HepG2 (cell line): ENCODE data around the gene SLC25A19. TPM values are rescaled to one million over a fixed set of nuclear protein-coding genes. Genes with fewer than 3 reads are reported as not detected.

ENCODE experiments used
- ATAC-seq: fragments of 200-7000 bp; cut with Tn5 transposase; 3 replicates; pipeline ENCODE4 v1.9.1; 2020; ENCODE audit warnings: mild to moderate bottlenecking, moderate library complexity
- BruUV-seq: library from RNA; stranded (reverse); fragments of 400-500 nt; replicated peaks from 2 replicates; lab custom pipeline; 2021; lab: Mats Ljungman, UMichigan
- CTCF ChIA-PET: fragments of 300-600 bp; formaldehyde crosslinking; extraction: SDS; loops from one replicate; lab custom pipeline; 2021; ENCODE audit warnings: low total read pairs, inconsistent platforms, low intra/inter-chr PET ratio; lab: Yijun Ruan, JAX
- POLR2A ChIA-PET: fragments of 350-600 bp; sonication (Branson Sonifier 250); formaldehyde crosslinking; loops from one replicate; lab custom pipeline; 2020; ENCODE audit warnings: antibody characterized with exemption, inconsistent platforms; lab: Yijun Ruan, JAX
- DNase-seq: peaks from one replicate; pipeline ENCODE4 v3.0.0-alpha.2; 2015; ENCODE audit warnings: low spot score
- FAIRE-seq: peaks from 3 replicates; lab custom pipeline; 2011; peaks lifted over from hg19 to GRCh38; lab: Jason Lieb, UNC
- H2AFZ ChIP-seq: one replicate; pipeline ENCODE4 v1.6.1; 2011; ENCODE audit warnings: low read length, inconsistent platforms
- H3K27ac ChIP-seq: fragments of 300-600 bp; 3 replicates; pipeline ENCODE4 v1.8.0; 2011; ENCODE audit warnings: mixed run types, mild to moderate bottlenecking, mixed read lengths, low read length, inconsistent platforms; ENCODE audit not compliant: insufficient read depth; ENCODE audit errors: extremely low read length
- H3K27me3 ChIP-seq, 2 experiments: fragments of 200-600 bp in 1 of 2; 2 replicates in 1 of 2; 3 replicates in 1 of 2; pipeline versions ENCODE4 v1.6.0 to v1.8.0; 2011; ENCODE audit warnings: low read length in 2 of 2, mild to moderate bottlenecking in 2 of 2, moderate library complexity in 2 of 2, inconsistent platforms in 1 of 2; ENCODE audit not compliant: insufficient read depth in 2 of 2, control insufficient read depth in 1 of 2
- H3K36me3 ChIP-seq, 2 experiments: fragments of 200-600 bp in 1 of 2; replicated peaks in 1 of 2; 2 replicates in 1 of 2; 3 replicates in 1 of 2; pipeline versions ENCODE4 v1.5.1 to v1.8.0; 2011; ENCODE audit warnings: low read length in 2 of 2, inconsistent platforms in 1 of 2; ENCODE audit not compliant: insufficient read depth in 2 of 2, control insufficient read depth in 1 of 2
- H3K4me1 ChIP-seq: 2 replicates; pipeline ENCODE4 v1.5.1; 2012; ENCODE audit warnings: low read length, inconsistent platforms; ENCODE audit not compliant: insufficient read depth
- H3K4me2 ChIP-seq: 2 replicates; pipeline ENCODE4 v1.6.0; 2011; ENCODE audit warnings: low read depth, low read length, inconsistent platforms
- H3K4me3 ChIP-seq, 3 experiments: fragments of 200-600 bp in 1 of 3; sonication (generic), shearing (Covaris generic) in 1 of 3; replicated peaks in 1 of 3; 2 replicates each; pipeline ENCODE4 v1.5.1; 2011 to 2016; ENCODE audit warnings: low read length in 3 of 3, inconsistent platforms in 2 of 3, low read depth in 2 of 3, mild to moderate bottlenecking in 2 of 3, control low read depth in 1 of 3, mixed read lengths in 1 of 3; ENCODE audit not compliant: insufficient read depth in 1 of 3
- H3K79me2 ChIP-seq: one replicate; pipeline ENCODE4 v1.6.1; 2011; ENCODE audit warnings: low read length, inconsistent platforms; ENCODE audit not compliant: insufficient read depth
- H3K9ac ChIP-seq: 2 replicates; pipeline ENCODE4 v1.6.0; 2011; ENCODE audit warnings: mild to moderate bottlenecking, low read depth, low read length, inconsistent platforms; ENCODE audit not compliant: insufficient read depth
- H3K9me3 ChIP-seq: 2 replicates; pipeline ENCODE4 v1.5.1; 2012; ENCODE audit warnings: mild to moderate bottlenecking, low read length
- H4K20me1 ChIP-seq: 2 replicates; pipeline ENCODE4 v1.6.0; 2011; ENCODE audit warnings: inconsistent platforms, mild to moderate bottlenecking, low read length, moderate library complexity; ENCODE audit not compliant: insufficient read depth
- AGO1 ChIP-seq: fragments of 200-400 bp; formaldehyde crosslinking; IDR thresholded peaks from 2 replicates; pipeline ENCODE4 v1.6.1; 2017; ENCODE audit warnings: mild to moderate bottlenecking, low read depth, low read length, moderate library complexity; ENCODE audit not compliant: poor library complexity, severe bottlenecking
- AGO2 ChIP-seq: fragments of 200-400 bp; formaldehyde crosslinking; optimal IDR thresholded peaks from 2 replicates; pipeline ENCODE3; 2017; ENCODE audit warnings: mild to moderate bottlenecking, low read depth, low read length, moderate library complexity
- ARHGAP35 ChIP-seq: sonication (generic); formaldehyde crosslinking; IDR thresholded peaks from 2 replicates; pipeline ENCODE4 v1.9.0; 2022; ENCODE audit warnings: mild to moderate bottlenecking, inconsistent platforms, moderate library complexity, missing genetic modification reagents, borderline replicate concordance
- ELF1 ChIP-seq: sonication (generic); formaldehyde crosslinking; IDR thresholded peaks from 2 replicates; pipeline ENCODE4 v1.4.0; 2020; ENCODE audit warnings: missing genetic modification reagents
- ELF3 ChIP-seq: IDR thresholded peaks from 2 replicates; pipeline ENCODE4 v1.6.1; 2016; ENCODE audit warnings: missing genetic modification reagents, missing compliant biosample characterization
- FOXO4 ChIP-seq: sonication (generic); formaldehyde crosslinking; conservative IDR thresholded peaks from 2 replicates; pipeline ENCODE4 v1.8.1; 2023; ENCODE audit warnings: missing genetic modification reagents
- HMGXB4 ChIP-seq, 2 experiments: sonication (generic) in 1 of 2; formaldehyde crosslinking in 1 of 2; IDR thresholded peaks; 2 replicates each; pipeline versions ENCODE4 v1.4.0 to v1.6.1; 2018 to 2020; ENCODE audit warnings: missing genetic modification reagents in 2 of 2, borderline replicate concordance in 1 of 2, low read depth in 1 of 2, mild to moderate bottlenecking in 1 of 2, missing biosample characterization in 1 of 2
- MYC ChIP-seq: sonication (generic); formaldehyde crosslinking; IDR thresholded peaks from 2 replicates; pipeline ENCODE4 v1.9.0; 2021; ENCODE audit warnings: missing genetic modification reagents, borderline replicate concordance
- PHF20 ChIP-seq: sonication (generic); formaldehyde crosslinking; IDR thresholded peaks from 2 replicates; pipeline ENCODE4 v1.5.0; 2020; ENCODE audit warnings: mild to moderate bottlenecking, missing genetic modification reagents
- POLR2G ChIP-seq: fragments of 200-400 bp; formaldehyde crosslinking; IDR thresholded peaks from 2 replicates; pipeline ENCODE4 v1.6.1; 2018; ENCODE audit warnings: mild to moderate bottlenecking, low read depth, low read length, moderate library complexity
- SIN3A ChIP-seq: IDR thresholded peaks from 2 replicates; pipeline ENCODE4 v1.6.1; 2011; ENCODE audit warnings: low read depth, mild to moderate bottlenecking, control low read depth, low read length, borderline replicate concordance
- TEF ChIP-seq: sonication (generic); formaldehyde crosslinking; IDR thresholded peaks from 2 replicates; pipeline ENCODE4 v1.5.0; 2020; ENCODE audit warnings: missing genetic modification reagents
- U2AF1 ChIP-seq: fragments of 200-400 bp; formaldehyde crosslinking; optimal IDR thresholded peaks from 2 replicates; pipeline ENCODE3; 2017; ENCODE audit warnings: mild to moderate bottlenecking, low read depth, low read length
- ZNF335 ChIP-seq: sonication (generic); formaldehyde crosslinking; IDR thresholded peaks from 2 replicates; pipeline ENCODE4 v1.4.0; 2020; ENCODE audit warnings: missing genetic modification reagents
- ZNF337 ChIP-seq: sonication (generic); formaldehyde crosslinking; IDR thresholded peaks from 2 replicates; pipeline ENCODE4 v1.5.1; 2020; ENCODE audit warnings: missing genetic modification reagents, low read depth, mild to moderate bottlenecking, borderline replicate concordance
- ZNF350 ChIP-seq: sonication (generic); formaldehyde crosslinking; IDR thresholded peaks from 2 replicates; pipeline ENCODE4 v1.4.0; 2020; ENCODE audit warnings: mild to moderate bottlenecking, low read depth, missing genetic modification reagents, borderline replicate concordance
- ZNF512 ChIP-seq: sonication (generic); formaldehyde crosslinking; IDR thresholded peaks from 2 replicates; pipeline ENCODE4 v1.4.0; 2020; ENCODE audit warnings: mild to moderate bottlenecking, missing genetic modification reagents
- ZNF7 ChIP-seq: IDR thresholded peaks from 2 replicates; pipeline ENCODE4 v1.6.1; 2016; ENCODE audit warnings: missing biosample characterization, missing genetic modification reagents
- ZSCAN30 ChIP-seq: sonication (generic); formaldehyde crosslinking; IDR thresholded peaks from 2 replicates; pipeline ENCODE4 v1.5.0; 2020; ENCODE audit warnings: mild to moderate bottlenecking, missing genetic modification reagents
- WGBS: methylation state at CpG from one replicate; pipeline ENCODE4 v1.1.6; 2017; ENCODE audit warnings: low lambda C conversion rate; 5-methylcytosine and 5-hydroxymethylcytosine counted together
- in situ Hi-C: cut with HindIII; loops from 2 replicates; pipeline ENCODE4 v1.10.0; 2017; ENCODE audit warnings: low pct_unique_long_range_greater_than_20kb; ENCODE audit not compliant: extremely low pct_ligation_motif_present
- intact Hi-C: fragments of 100-400 bp; cut with micrococcal nuclease; formaldehyde crosslinking; loops from one replicate; pipeline ENCODE4 v1.10.0; 2022; ENCODE audit not compliant: unreplicated experiment
- polyA plus RNA-seq, 8 experiments: library from polyadenylated mRNA; depleted of rRNA in 3 of 8; stranded (reverse) in 7 of 8; unstranded in 1 of 8; fragments of >200 nt; fragmentation: Illumina TruSeq in 4 of 8; extraction: Trizol in 4 of 8; gene quantifications; 2 replicates each; pipeline versions ENCODE4 v1.2.1 to v1.2.3, GENCODE V29; 2011 to 2016; ENCODE audit warnings: low read depth in 4 of 8, missing spikeins in 1 of 8, mixed read lengths in 1 of 8; ENCODE audit not compliant: insufficient read depth in 1 of 8
- total RNA-seq, 5 experiments: library from RNA; depleted of rRNA; stranded (reverse); fragments of >200 nt; fragmentation: Illumina TruSeq; extraction: Trizol; gene quantifications; 2 replicates each; pipeline ENCODE4 v1.2.3, GENCODE V29; 2016; ENCODE audit warnings: low read depth in 1 of 5

The SLC25A19 gene
- total and polyA plus RNA-seq, 2 of the 13 experiments (the other 11 are each of a cell fraction or from before 2014, with no cell fraction given) = 24.4 to 41.4 TPM

GRCh38 chr17:75239214-75239613 lies 50.0 kb downstream of the SLC25A19 start:
- Histone ChIP-seq H3K4me3 (no peak overlapping the region), H3K36me3 (peaks cover 71 to 93% of the 10 kb centered on the region in 2 experiments), H3K4me2 (no peak overlapping the region), H3K9ac (no peak overlapping the region), H3K27ac (no peak overlapping the region), H3K9me3 (no peaks in the 10 kb centered on the region), H3K27me3 (no peaks in the 10 kb centered on the region), H3K79me2 (no peaks in the 10 kb centered on the region), H4K20me1 (no peaks in the 10 kb centered on the region), H3K4me1 (no peaks in the 10 kb centered on the region), H2AFZ (no peak overlapping the region)
- WGBS = 96% methylated on average over 11 of the region's 12 CpGs
- intact Hi-C loops (loop anchor here (5.0 kb wide), 1 partner anchor 127 kb away; no protein-coding TSS in a partner anchor), in situ Hi-C loops (no loop called here)
- no peak for DNase-seq
- BruUV-seq = no TSS peak
- ChIA-PET POLR2A (no interaction called here), CTCF (interaction anchor here (1.2 to 1.5 kb wide), 2 partner anchors 125 to 173 kb away, joined by 6 to 22 read pairs; no protein-coding TSS in a partner anchor)
- ATAC-seq = no peak; the same call in 2 of the 3 replicates
- no peak for FAIRE-seq
- TF ChIP-seq ZSCAN30 (CRISPR knock-in tag) = no peak
- TF ChIP-seq ZNF512 (CRISPR knock-in tag) = 0 out of 2 replicates have a peak, but pooled peaks have one; percentile 63
- TF ChIP-seq TEF (CRISPR knock-in tag) = no peak
- no peak for TF ChIP-seq ZNF337
- 0 out of 2 replicates have a peak, but pooled peaks have one; percentile 41 for TF ChIP-seq POLR2G
- no peak for TF ChIP-seq ELF1
- no peak for TF ChIP-seq ZNF7 (CRISPR knock-in tag)
- 0 out of 2 replicates have a peak, but pooled peaks have one; percentile 2 for TF ChIP-seq ZNF335 (CRISPR knock-in tag)
- no peak for TF ChIP-seq ELF3 (CRISPR knock-in tag)
- TF ChIP-seq ZNF350 (CRISPR knock-in tag) = no peak
- TF ChIP-seq AGO1 = peak; percentile 73
- TF ChIP-seq U2AF1 = no peak
- TF ChIP-seq PHF20 (CRISPR knock-in tag) = no peak
- no peak for TF ChIP-seq ARHGAP35 (CRISPR knock-in tag)
- no peak for TF ChIP-seq SIN3A
- TF ChIP-seq HMGXB4 (CRISPR knock-in tag; IDR thresholded peaks at IDR 0.05; ENCODE audit: borderline replicate concordance in 1 of 2, low read depth in 1 of 2) = no peak
- 0 out of 2 replicates have a peak, but pooled peaks have one; percentile 1 for TF ChIP-seq MYC (CRISPR knock-in tag)
- no peak for TF ChIP-seq FOXO4 (CRISPR knock-in tag)
- peak; percentile 89 for TF ChIP-seq AGO2
